CD8-positive, alpha-beta memory T cell (primary cell): ENCODE data around the gene MYO3B. TPM values are rescaled to one million over a fixed set of nuclear protein-coding genes. Genes with fewer than 3 reads are reported as not detected.
A peak's percentile ranks its signal among the peaks of the same experiment; 100 is the strongest.

Experiments used
- CTCF ChIA-PET: fragments of 350-600 bp; sonication (Branson Sonifier 250); formaldehyde crosslinking; loops from one replicate; lab custom pipeline; 2021; ENCODE audit warnings: antibody characterized with exemption; lab: Charles Lee
- POLR2A ChIA-PET: fragments of 350-600 bp; sonication (Branson Sonifier 250); formaldehyde crosslinking; loops from one replicate; lab custom pipeline; 2021; ENCODE audit warnings: antibody characterized with exemption; lab: Charles Lee
- DNase-seq, 5 donors: peaks; one replicate each; pipeline versions ENCODE4 v3.0.0 to v3.0.0-alpha.2; 2020 to 2022; ENCODE audit warnings: mixed read lengths in 1 of 5
- H3K27ac ChIP-seq: one replicate; pipeline ENCODE4 v1.7.0; 2013; ENCODE audit warnings: low read depth, mild to moderate bottlenecking, low read length, moderate library complexity
- H3K27me3 ChIP-seq: 2 replicates; pipeline ENCODE4 v1.7.0; 2013; ENCODE audit warnings: low read length, mild to moderate bottlenecking; ENCODE audit not compliant: insufficient read depth, poor library complexity, severe bottlenecking
- H3K36me3 ChIP-seq: 2 replicates; pipeline ENCODE4 v1.7.0; 2013; ENCODE audit warnings: mild to moderate bottlenecking, low read length, moderate library complexity; ENCODE audit not compliant: insufficient read depth
- H3K4me1 ChIP-seq: 2 replicates; pipeline ENCODE4 v1.7.0; 2013; ENCODE audit warnings: mild to moderate bottlenecking, low read length, moderate library complexity; ENCODE audit not compliant: insufficient read depth
- H3K4me3 ChIP-seq: 2 replicates; pipeline ENCODE4 v1.7.0; 2013; ENCODE audit warnings: mild to moderate bottlenecking, low read length
- H3K9me3 ChIP-seq: 2 replicates; pipeline ENCODE4 v1.7.0; 2013; ENCODE audit warnings: mild to moderate bottlenecking, low read length
- H3K27ac Mint-ChIP-seq, 8 donors: one replicate each; pipeline ENCODE4 v1.8.0; 2020 to 2021; ENCODE audit warnings: mixed read lengths in 8 of 8, mild to moderate bottlenecking in 6 of 8, inconsistent platforms in 3 of 8, moderate library complexity in 3 of 8
- H3K27me3 Mint-ChIP-seq, 2 donors: one replicate each; pipeline ENCODE4 v1.8.0; 2020 to 2021; ENCODE audit warnings: mixed read lengths in 2 of 2, mild to moderate bottlenecking in 1 of 2, moderate library complexity in 1 of 2
- H3K36me3 Mint-ChIP-seq, 3 donors: one replicate each; pipeline ENCODE4 v1.8.0; 2020 to 2021; ENCODE audit warnings: mixed read lengths in 3 of 3, inconsistent platforms in 1 of 3, mild to moderate bottlenecking in 1 of 3
- H3K4me1 Mint-ChIP-seq, 3 donors: one replicate each; pipeline ENCODE4 v1.8.0; 2020 to 2021; ENCODE audit warnings: mixed read lengths in 3 of 3, inconsistent platforms in 1 of 3, mild to moderate bottlenecking in 1 of 3
- H3K4me3 Mint-ChIP-seq, 7 donors: one replicate each; pipeline ENCODE4 v1.8.0; 2020 to 2021; ENCODE audit warnings: mixed read lengths in 7 of 7, mild to moderate bottlenecking in 6 of 7, moderate library complexity in 4 of 7, inconsistent platforms in 2 of 7
- H3K9me3 Mint-ChIP-seq, 5 donors: one replicate each; pipeline ENCODE4 v1.8.0; 2020 to 2022; ENCODE audit warnings: mixed read lengths in 5 of 5, mild to moderate bottlenecking in 3 of 5, moderate library complexity in 2 of 5, inconsistent platforms in 1 of 5
- polyA plus RNA-seq: library from polyadenylated mRNA; unstranded; fragments of 300-500 nt; fragmentation: Illumina TruSeq; gene quantifications from one replicate; pipeline ENCODE4 v1.2.3, GENCODE V29; 2021
- total RNA-seq, 2 experiments: library from RNA; stranded (reverse); gene quantifications; one replicate each; pipeline ENCODE4 v1.2.3, GENCODE V29; 2021

MYO3B gene
- total and polyA plus RNA-seq, 3 experiments from 2014 or later: 0.08 to 0.33 (median 0.18) TPM

DNA sequence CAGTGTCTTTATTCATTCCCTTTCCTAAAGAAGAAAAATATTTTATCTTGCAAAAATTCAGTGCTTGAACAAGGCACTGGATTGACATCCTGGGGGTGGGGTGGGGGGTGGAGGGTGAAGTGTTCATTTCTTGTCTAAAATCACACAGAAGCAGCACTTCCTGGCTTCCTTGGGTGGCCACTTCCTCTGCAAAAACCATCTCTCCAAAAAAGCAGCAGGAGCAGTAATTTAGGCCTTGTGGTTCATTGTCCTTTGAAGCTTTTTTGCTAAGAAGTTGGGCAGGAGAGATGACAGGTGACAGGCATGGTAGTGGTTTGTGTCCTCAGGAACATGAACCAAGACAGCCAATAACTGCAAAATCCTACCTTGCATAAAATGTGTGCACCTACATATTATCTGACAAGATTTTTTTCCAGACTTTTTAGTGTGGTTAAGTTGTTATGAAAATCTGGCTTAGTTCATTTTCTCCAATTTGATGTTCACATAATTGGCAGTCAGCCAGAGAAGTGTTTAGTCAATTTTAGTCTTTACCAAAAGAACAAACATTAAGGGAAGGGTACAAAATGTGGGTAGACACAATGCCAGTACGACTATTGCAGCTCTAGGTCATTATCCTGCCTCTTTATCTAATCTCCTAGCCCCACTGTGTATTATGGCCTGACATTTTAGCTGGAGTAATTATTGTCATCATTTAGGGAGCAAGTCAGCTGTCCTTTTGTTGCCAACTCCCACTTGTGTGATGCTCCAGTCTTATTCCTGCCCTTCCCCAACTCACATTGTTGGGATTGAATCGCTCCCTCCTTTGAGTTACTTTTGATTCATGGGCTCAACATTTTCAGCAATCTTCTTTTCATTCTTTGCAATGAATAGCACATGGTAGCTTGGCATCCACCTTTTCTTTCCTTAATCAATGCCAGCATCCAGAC lies 177.2 kb downstream of the MYO3B start:
- H3K36me3 ChIP-seq: no peaks in the 10 kb centered on the region
- Mint-ChIP-seq H3K4me3 (no peak overlapping the region), H3K27ac (peak overlapping the region in 1 of 8 donors; percentile 25), H3K27me3 (peaks cover 2 to 26% of the 10 kb centered on the region in 2 donors), H3K36me3 (no peaks in the 10 kb centered on the region), H3K4me1 (peaks cover 6 to 18% (median 17%) of the 10 kb centered on the region in 3 donors), H3K9me3 (no peaks in the 10 kb centered on the region)
- CTCF ChIA-PET: interaction anchor here (0.5 kb wide), 1 partner anchor 369 kb away, joined by 3 read pairs; no protein-coding TSS in a partner anchor
- POLR2A ChIA-PET: no interaction called here
- no peak overlapping the region for H3K27ac ChIP-seq
- DNase-seq: no peak
- no peaks in the 10 kb centered on the region for H3K9me3 ChIP-seq
- H3K4me1 ChIP-seq: peaks cover 14% of the 10 kb centered on the region
- no peaks in the 10 kb centered on the region for H3K27me3 ChIP-seq
- no peak overlapping the region for H3K4me3 ChIP-seq

GRCh38 chr2:170359466-170359865 lies 181.5 kb downstream of the MYO3B start:
- H3K36me3 ChIP-seq: no peaks in the 10 kb centered on the region
- POLR2A ChIA-PET: no interaction called here

DNA sequence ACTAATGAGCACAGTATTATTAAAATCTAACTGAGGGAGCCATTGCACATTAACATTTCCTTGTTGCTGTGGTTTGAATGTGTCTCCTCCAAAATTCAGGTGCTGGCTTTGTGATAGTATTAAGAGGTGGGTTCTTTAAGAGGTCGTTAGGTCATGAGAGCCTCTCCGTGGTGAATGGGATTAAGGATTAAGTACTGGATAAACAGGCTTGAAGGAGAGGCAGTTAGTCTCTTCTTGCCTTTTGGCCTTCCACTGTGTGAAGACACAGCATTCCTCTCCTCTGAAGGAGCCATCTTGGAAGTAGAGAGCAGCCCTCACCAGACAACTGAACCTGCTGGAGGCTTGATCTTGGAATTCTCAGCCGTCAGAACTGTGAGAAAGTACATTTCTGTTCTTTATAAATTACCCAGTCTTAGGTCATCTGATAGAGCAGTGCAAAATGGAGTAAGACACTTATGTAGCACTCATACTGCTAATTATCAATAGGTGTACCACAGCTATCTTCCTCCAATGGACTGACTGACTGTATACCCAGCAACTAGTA lies 182.7 kb downstream of the MYO3B start:
- Mint-ChIP-seq H3K4me3 (no peak overlapping the region), H3K9me3 (no peaks in the 10 kb centered on the region), H3K27me3 (peaks cover 8 to 45% of the 10 kb centered on the region in 2 donors), H3K4me1 (peaks cover 3 to 9% (median 7%) of the 10 kb centered on the region in 3 donors), H3K36me3 (no peaks in the 10 kb centered on the region), H3K27ac (no peak overlapping the region)
- Histone ChIP-seq H3K36me3 (no peaks in the 10 kb centered on the region), H3K27me3 (no peaks in the 10 kb centered on the region), H3K4me3 (no peak overlapping the region), H3K4me1 (peaks cover 4% of the 10 kb centered on the region), H3K27ac (no peak overlapping the region), H3K9me3 (no peaks in the 10 kb centered on the region)
- ChIA-PET CTCF (interaction anchor here (0.9 to 5.9 kb wide), 6 partner anchors 10 to 512 kb away, joined by 3 to 43 read pairs (median 5); partner anchors contain the start of gene GAD1), POLR2A (interaction anchor here (0.6 kb wide), 1 partner anchor 452 kb away, joined by 4 read pairs; no protein-coding TSS in a partner anchor)
- no peak for DNase-seq

More at GRCh38 chr2:170359466-170359865, 181.5 kb downstream of the MYO3B start:
- Histone ChIP-seq H3K27me3 (no peaks in the 10 kb centered on the region), H3K27ac (no peak overlapping the region), H3K9me3 (no peaks in the 10 kb centered on the region), H3K4me1 (peaks cover 10% of the 10 kb centered on the region), H3K4me3 (no peak overlapping the region)
- Mint-ChIP-seq H3K36me3 (no peaks in the 10 kb centered on the region), H3K4me1 (peaks cover 6 to 20% (median 19%) of the 10 kb centered on the region in 3 donors), H3K4me3 (no peak overlapping the region), H3K27ac (no peak overlapping the region), H3K9me3 (no peaks in the 10 kb centered on the region), H3K27me3 (peaks cover 8 to 35% of the 10 kb centered on the region in 2 donors)
- no peak for DNase-seq
- CTCF ChIA-PET: interaction anchor here (2.1 kb wide), 1 partner anchor 22 kb away, joined by 4 read pairs; no protein-coding TSS in a partner anchor

DNA sequence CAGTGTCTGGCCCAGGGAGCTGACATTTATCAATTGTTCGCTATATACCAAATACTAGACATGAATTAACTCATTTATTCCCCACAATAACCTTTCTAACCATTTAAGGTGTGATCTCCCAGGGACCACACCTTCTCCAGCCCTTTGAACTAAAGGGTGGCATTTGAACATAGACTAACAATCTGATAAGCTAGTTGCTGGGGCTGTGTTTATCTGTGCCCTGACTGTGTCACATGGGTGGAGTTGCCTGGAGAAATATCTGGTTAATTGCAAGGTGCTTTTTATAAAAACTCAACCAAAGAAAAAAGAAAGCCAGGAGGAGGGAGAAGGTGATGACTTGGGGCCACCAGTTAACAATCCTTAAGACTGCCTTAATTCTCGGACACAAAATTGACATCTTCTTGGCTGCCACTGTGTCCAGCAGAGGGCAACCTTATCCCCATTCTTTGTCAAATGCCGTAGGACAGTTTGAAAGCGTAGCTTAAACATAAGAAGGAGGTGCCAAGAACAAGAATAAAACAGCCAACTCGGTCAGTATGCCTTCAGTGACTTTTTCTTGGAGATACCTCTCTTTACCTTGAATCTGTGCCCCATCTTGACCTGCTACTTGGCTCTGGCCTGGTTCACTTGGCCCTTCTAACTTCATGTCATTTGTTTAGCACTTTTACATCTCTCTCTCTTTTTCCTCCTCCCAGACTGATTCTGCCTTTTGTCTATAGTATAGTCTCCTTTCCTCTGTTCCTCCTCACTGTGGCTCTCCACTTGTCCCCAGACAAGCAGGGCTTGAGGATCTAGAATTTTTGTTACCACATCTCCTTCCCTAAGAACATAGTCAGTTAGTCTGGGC lies 183.4 kb downstream of the MYO3B start:
- CTCF ChIA-PET: interaction anchor here (0.8 to 5.9 kb wide), 8 partner anchors 9 to 512 kb away, joined by 3 to 43 read pairs (median 4); partner anchors contain the start of gene GAD1
- peaks cover 3 to 8% (median 7%) of the 10 kb centered on the region in 3 donors for H3K4me1 Mint-ChIP-seq
- H3K9me3 Mint-ChIP-seq: no peaks in the 10 kb centered on the region
- H3K27ac ChIP-seq: no peak overlapping the region
- peaks cover 4% of the 10 kb centered on the region for H3K4me1 ChIP-seq
- H3K27me3 Mint-ChIP-seq: peaks cover 9 to 49% of the 10 kb centered on the region in 2 donors
- H3K36me3 Mint-ChIP-seq: no peaks in the 10 kb centered on the region
- DNase-seq: peak; percentile 5 to 54 (median 26)
- no peak overlapping the region for H3K27ac Mint-ChIP-seq
- H3K27me3 ChIP-seq: no peaks in the 10 kb centered on the region
- peak overlapping the region in 1 of 7 donors; percentile 19 for H3K4me3 Mint-ChIP-seq
- no peak overlapping the region for H3K4me3 ChIP-seq
- H3K36me3 ChIP-seq: no peaks in the 10 kb centered on the region
- POLR2A ChIA-PET: interaction anchor here (0.6 kb wide), 1 partner anchor 452 kb away, joined by 4 read pairs; no protein-coding TSS in a partner anchor
- H3K9me3 ChIP-seq: no peaks in the 10 kb centered on the region

DNA sequence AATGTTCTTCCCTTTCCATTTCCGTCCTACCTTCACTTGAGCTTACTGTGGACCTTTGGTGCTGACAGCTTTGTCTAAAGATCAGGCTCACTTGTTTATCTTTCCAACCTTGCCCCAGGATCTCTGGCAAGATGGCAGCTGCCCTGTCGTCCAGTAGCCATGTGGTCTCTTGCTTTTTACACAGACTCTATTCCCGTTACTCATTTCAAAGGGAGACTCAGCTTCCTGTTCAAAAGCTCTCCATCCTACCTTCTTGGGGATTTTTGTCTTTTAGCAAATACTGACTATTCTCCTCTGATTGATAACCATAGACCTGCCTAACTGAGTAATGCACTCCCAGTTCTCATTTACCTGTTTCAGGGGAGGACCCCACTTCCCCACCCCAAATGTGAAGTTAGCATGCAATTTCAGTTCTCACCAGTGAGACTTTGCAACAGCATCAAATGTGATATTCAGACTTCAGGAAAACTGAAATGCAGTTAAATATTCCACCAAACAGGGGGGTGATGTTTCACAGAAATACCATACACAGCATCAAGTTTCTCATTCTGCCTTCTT lies 184.4 kb downstream of the MYO3B start:
- Histone ChIP-seq H3K4me1 (peaks cover 4% of the 10 kb centered on the region), H3K27ac (no peak overlapping the region), H3K27me3 (peaks cover 4% of the 10 kb centered on the region), H3K4me3 (no peak overlapping the region), H3K9me3 (no peaks in the 10 kb centered on the region), H3K36me3 (no peaks in the 10 kb centered on the region)
- ChIA-PET POLR2A (no interaction called here), CTCF (interaction anchor here (1.2 to 5.9 kb wide), 5 partner anchors 18 to 511 kb away, joined by 3 to 43 read pairs (median 5); partner anchors contain the start of gene GAD1)
- Mint-ChIP-seq H3K36me3 (no peaks in the 10 kb centered on the region), H3K9me3 (no peaks in the 10 kb centered on the region), H3K27me3 (peaks cover 15 to 57% of the 10 kb centered on the region in 2 donors), H3K27ac (no peak overlapping the region), H3K4me1 (peaks cover 3 to 8% (median 7%) of the 10 kb centered on the region in 3 donors), H3K4me3 (no peak overlapping the region)
- DNase-seq: no peak

- peaks cover 4% of the 10 kb centered on the region for H3K4me1 ChIP-seq
- H3K4me3 ChIP-seq: no peak overlapping the region
- Mint-ChIP-seq H3K27ac (no peak overlapping the region), H3K36me3 (no peaks in the 10 kb centered on the region), H3K4me3 (no peak overlapping the region), H3K27me3 (peaks cover 15 to 58% of the 10 kb centered on the region in 2 donors), H3K4me1 (peaks cover 3 to 8% (median 7%) of the 10 kb centered on the region in 3 donors), H3K9me3 (no peaks in the 10 kb centered on the region)
- no peaks in the 10 kb centered on the region for H3K36me3 ChIP-seq
- no peaks in the 10 kb centered on the region for H3K9me3 ChIP-seq
- H3K27ac ChIP-seq: no peak overlapping the region
- POLR2A ChIA-PET: no interaction called here
- DNase-seq: no peak
- CTCF ChIA-PET: interaction anchor here (1.0 to 5.9 kb wide), 3 partner anchors 46 to 458 kb away, joined by 3 to 43 read pairs (median 3); partner anchors contain the start of gene GAD1
- H3K27me3 ChIP-seq: peaks cover 11% of the 10 kb centered on the region
Observed at GRCh38 chr2:170362871-170363631, 185.1 kb downstream of the MYO3B start.
